Hepatocyte (in vitro differentiated cells): ENCODE data around the gene CUZD1.

Source experiments
- EZH2phosphoT487 ChIP-seq: fragments of 200-600 bp; sonication (generic); IDR thresholded peaks from one replicate; pipeline ENCODE4 v1.6.1; 2018; ENCODE audit warnings: antibody characterized with exemption, mild to moderate bottlenecking, low read depth, moderate library complexity; ENCODE audit not compliant: unreplicated experiment, severe bottlenecking
- TF ChIP-seq, protein P1 (sequence below): fragments of 200-600 bp; sonication (generic); IDR thresholded peaks from 2 replicates; pipeline ENCODE4 v1.5.1; 2016; ENCODE audit warnings: antibody characterized with exemption, mild to moderate bottlenecking; ENCODE audit not compliant: poor library complexity

DNA sequence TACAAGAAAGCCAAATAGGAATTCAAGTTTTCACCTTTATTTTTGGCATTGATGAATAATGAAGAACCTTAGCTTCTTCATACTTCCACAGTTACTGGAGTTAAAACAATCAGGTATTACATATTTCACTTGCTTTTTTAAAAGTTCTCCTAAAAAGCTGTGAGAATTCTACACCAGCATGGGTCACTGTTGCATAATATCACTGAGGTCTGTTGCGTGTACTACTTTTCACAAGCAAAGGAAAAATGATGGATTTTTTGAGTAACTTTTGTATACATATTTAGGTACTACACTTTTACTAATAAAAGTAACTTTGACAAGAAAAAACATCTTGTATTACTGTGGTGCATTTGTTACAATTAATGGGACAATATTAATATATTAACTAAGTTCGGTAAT lies 18.5 kb upstream of the CUZD1 start:
- TF ChIP-seq, protein P1, sequence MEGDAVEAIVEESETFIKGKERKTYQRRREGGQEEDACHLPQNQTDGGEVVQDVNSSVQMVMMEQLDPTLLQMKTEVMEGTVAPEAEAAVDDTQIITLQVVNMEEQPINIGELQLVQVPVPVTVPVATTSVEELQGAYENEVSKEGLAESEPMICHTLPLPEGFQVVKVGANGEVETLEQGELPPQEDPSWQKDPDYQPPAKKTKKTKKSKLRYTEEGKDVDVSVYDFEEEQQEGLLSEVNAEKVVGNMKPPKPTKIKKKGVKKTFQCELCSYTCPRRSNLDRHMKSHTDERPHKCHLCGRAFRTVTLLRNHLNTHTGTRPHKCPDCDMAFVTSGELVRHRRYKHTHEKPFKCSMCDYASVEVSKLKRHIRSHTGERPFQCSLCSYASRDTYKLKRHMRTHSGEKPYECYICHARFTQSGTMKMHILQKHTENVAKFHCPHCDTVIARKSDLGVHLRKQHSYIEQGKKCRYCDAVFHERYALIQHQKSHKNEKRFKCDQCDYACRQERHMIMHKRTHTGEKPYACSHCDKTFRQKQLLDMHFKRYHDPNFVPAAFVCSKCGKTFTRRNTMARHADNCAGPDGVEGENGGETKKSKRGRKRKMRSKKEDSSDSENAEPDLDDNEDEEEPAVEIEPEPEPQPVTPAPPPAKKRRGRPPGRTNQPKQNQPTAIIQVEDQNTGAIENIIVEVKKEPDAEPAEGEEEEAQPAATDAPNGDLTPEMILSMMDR = no peak
- no peak for TF ChIP-seq EZH2phosphoT487
